Thyroid gland (tissue), 4 donors: ENCODE measurements around the gene PCDHGB6. TPM values are rescaled to one million over a fixed set of nuclear protein-coding genes. Genes with fewer than 3 reads are reported as not detected.
A peak's percentile ranks its signal among the peaks of the same experiment; 100 is the strongest.

Experiments used
- DNase-seq, 2 donors: peaks; one replicate each; pipeline ENCODE4 v3.0.0-alpha.2; 2019
- H3K27ac ChIP-seq, 3 donors: fragments of 200-600 bp; sonication (generic); 1 replicate in 2 of 3; 2 replicates in 1 of 3; pipeline ENCODE4 v1.5.1; 2016 to 2019; ENCODE audit warnings: mild to moderate bottlenecking in 1 of 3, moderate library complexity in 1 of 3
- H3K27me3 ChIP-seq: fragments of 200-600 bp; sonication (generic); one replicate; pipeline ENCODE4 v1.5.1; 2019
- H3K36me3 ChIP-seq, 2 donors: fragments of 200-600 bp; sonication (generic); one replicate each; pipeline ENCODE4 v1.5.1; 2016 to 2019
- H3K4me1 ChIP-seq, 2 donors: fragments of 200-600 bp; sonication (generic); one replicate each; pipeline ENCODE4 v1.5.1; 2017 to 2019
- H3K4me3 ChIP-seq, 3 donors: fragments of 200-600 bp; sonication (generic); replicated peaks in 1 of 3; 1 replicate in 2 of 3; 2 replicates in 1 of 3; pipeline ENCODE4 v1.5.1; 2016; ENCODE audit warnings: mild to moderate bottlenecking in 1 of 3
- H3K9me3 ChIP-seq: fragments of 200-600 bp; sonication (generic); one replicate; pipeline ENCODE4 v1.5.1; 2017
- POLR2A ChIP-seq, 2 donors: fragments of 450-650 bp; IDR thresholded peaks; one replicate each; pipeline ENCODE4 v1.6.1; 2017; ENCODE audit warnings: antibody characterized with exemption in 2 of 2, mild to moderate bottlenecking in 2 of 2, moderate library complexity in 1 of 2
- WGBS, 2 donors: methylation state at CpG; one replicate each; pipeline ENCODE4 v1.1.5; 2017; 5-methylcytosine and 5-hydroxymethylcytosine counted together
- intact Hi-C: fragments of 100-400 bp; cut with DNase I; formaldehyde crosslinking; loops from one replicate; pipeline ENCODE4 v1.15.1; 2023
- total RNA-seq, 4 donors: library from RNA; depleted of rRNA; stranded (reverse); fragments of >200 nt; gene quantifications; one replicate each; pipeline ENCODE4 v1.2.3, GENCODE V29; 2016
- TF ChIP-seq, protein P1 (sequence below), 6 experiments: fragments of 200-600 bp in 3 of 6; fragments of 450-650 bp in 3 of 6; sonication (generic) in 3 of 6; IDR thresholded peaks; one replicate each; pipeline ENCODE4 v1.5.1; 2016 to 2019; ENCODE audit warnings: antibody characterized with exemption in 6 of 6, mild to moderate bottlenecking in 2 of 6, inconsistent platforms in 1 of 6, moderate library complexity in 1 of 6

Gene PCDHGB6
- total RNA-seq, 4 donors from 2014 or later, result 9.5 to 11.4 (median 10.9) TPM

DNA sequence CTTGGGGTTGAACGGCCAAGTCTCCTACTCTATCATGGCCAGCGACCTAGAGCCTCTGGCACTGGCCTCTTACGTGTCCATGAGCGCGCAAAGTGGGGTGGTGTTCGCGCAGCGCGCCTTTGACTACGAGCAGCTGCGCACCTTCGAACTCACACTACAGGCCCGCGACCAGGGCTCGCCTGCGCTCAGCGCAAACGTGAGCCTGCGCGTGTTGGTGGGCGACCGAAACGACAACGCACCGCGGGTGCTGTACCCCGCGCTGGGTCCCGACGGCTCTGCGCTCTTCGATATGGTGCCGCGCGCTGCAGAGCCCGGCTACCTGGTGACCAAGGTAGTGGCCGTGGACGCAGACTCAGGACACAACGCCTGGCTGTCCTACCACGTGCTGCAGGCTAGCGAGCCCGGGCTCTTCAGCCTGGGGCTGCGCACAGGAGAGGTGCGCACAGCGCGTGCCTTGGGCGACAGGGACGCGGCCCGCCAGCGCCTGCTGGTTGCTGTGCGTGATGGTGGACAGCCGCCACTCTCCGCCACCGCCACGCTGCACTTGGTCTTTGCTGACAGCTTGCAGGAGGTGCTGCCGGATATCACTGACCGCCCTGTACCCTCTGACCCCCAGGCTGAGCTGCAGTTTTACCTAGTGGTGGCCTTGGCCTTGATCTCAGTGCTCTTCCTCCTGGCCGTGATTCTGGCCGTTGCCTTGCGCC is 8.1 kb upstream of the PCDHGB6 start:
- H3K4me1 ChIP-seq, result peaks cover 4 to 7% of the 10 kb centered on the region in 2 donors
- TF ChIP-seq POLR2A (IDR thresholded peaks at IDR 0.05), result no peak
- TF ChIP-seq, protein P1, sequence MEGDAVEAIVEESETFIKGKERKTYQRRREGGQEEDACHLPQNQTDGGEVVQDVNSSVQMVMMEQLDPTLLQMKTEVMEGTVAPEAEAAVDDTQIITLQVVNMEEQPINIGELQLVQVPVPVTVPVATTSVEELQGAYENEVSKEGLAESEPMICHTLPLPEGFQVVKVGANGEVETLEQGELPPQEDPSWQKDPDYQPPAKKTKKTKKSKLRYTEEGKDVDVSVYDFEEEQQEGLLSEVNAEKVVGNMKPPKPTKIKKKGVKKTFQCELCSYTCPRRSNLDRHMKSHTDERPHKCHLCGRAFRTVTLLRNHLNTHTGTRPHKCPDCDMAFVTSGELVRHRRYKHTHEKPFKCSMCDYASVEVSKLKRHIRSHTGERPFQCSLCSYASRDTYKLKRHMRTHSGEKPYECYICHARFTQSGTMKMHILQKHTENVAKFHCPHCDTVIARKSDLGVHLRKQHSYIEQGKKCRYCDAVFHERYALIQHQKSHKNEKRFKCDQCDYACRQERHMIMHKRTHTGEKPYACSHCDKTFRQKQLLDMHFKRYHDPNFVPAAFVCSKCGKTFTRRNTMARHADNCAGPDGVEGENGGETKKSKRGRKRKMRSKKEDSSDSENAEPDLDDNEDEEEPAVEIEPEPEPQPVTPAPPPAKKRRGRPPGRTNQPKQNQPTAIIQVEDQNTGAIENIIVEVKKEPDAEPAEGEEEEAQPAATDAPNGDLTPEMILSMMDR (IDR thresholded peaks at IDR 0.05), result no peak
- WGBS, 2 donors, result 16 to 34% methylated on average over 10 to 20 of the region's 61 CpGs
- intact Hi-C loops, result no loop called here
- DNase-seq, result no peak
- H3K27me3 ChIP-seq, result no peaks in the 10 kb centered on the region
- H3K4me3 ChIP-seq, result no peak overlapping the region
- no peaks in the 10 kb centered on the region for H3K9me3 ChIP-seq
- no peaks in the 10 kb centered on the region for H3K36me3 ChIP-seq
- H3K27ac ChIP-seq, result no peak overlapping the region

- intact Hi-C loops, result no loop called here
- TF ChIP-seq, protein P1 (IDR thresholded peaks at IDR 0.05), result peak in 3 of 6 experiments; percentile 20 to 45 (median 35)
- TF ChIP-seq POLR2A (IDR thresholded peaks at IDR 0.05), result no peak
- H3K36me3 ChIP-seq, result no peaks in the 10 kb centered on the region
- DNase-seq, result peak in 1 of 2 donors; percentile 44
- no peak within 1 kb of the TSS for H3K27ac ChIP-seq
- no peaks in the 10 kb centered on the region for H3K9me3 ChIP-seq
- peak within 1 kb of the TSS in 1 of 3 donors; percentile 19 for H3K4me3 ChIP-seq
- H3K27me3 ChIP-seq, result no peaks in the 10 kb centered on the region
- 13 to 16% methylated on average over 27 of the region's 27 CpGs for WGBS, 2 donors
- peaks cover 4 to 7% of the 10 kb centered on the region in 2 donors for H3K4me1 ChIP-seq
These were observed 5.1 kb upstream of the PCDHGB6 start, which contains the start of gene PCDHGA9 for GRCh38 chr5:141402553-141403243. PCDHGA9 (plus strand) TSS chr5:141402778; CDS start chr5:141402953, 175 bp downstream.

- no peak for DNase-seq
- TF ChIP-seq, protein P1 (IDR thresholded peaks at IDR 0.05), result no peak
- no peak for TF ChIP-seq POLR2A (IDR thresholded peaks at IDR 0.05)
- no peaks in the 10 kb centered on the region for H3K9me3 ChIP-seq
- 24 to 26% methylated on average over 22 of the region's 22 CpGs for WGBS, 2 donors
- no peak overlapping the region for H3K4me3 ChIP-seq
- H3K36me3 ChIP-seq, result no peaks in the 10 kb centered on the region
- H3K27ac ChIP-seq, result no peak overlapping the region
- H3K27me3 ChIP-seq, result no peaks in the 10 kb centered on the region
- H3K4me1 ChIP-seq, result peaks cover 4 to 7% of the 10 kb centered on the region in 2 donors
- intact Hi-C loops, result no loop called here
These were observed 4.4 kb upstream of the PCDHGB6 start for GRCh38 chr5:141403387-141403786.

- Histone ChIP-seq H3K27ac (no peak overlapping the region), H3K36me3 (no peaks in the 10 kb centered on the region), H3K9me3 (peaks cover 6% of the 10 kb centered on the region), H3K27me3 (no peaks in the 10 kb centered on the region), H3K4me1 (no peaks in the 10 kb centered on the region), H3K4me3 (no peak overlapping the region)
- DNase-seq, result no peak
- WGBS, 2 donors, result 22 to 28% methylated on average over 19 to 47 of the region's 64 CpGs
- intact Hi-C loops, result no loop called here
- TF ChIP-seq, protein P1 (IDR thresholded peaks at IDR 0.05), result no peak
- no peak for TF ChIP-seq POLR2A (IDR thresholded peaks at IDR 0.05)
These were observed 1.9 kb downstream of the PCDHGB6 start for GRCh38 chr5:141409598-141410306.
